GM21528 (cell line): ENCODE measurements around the gene NAV1.

Experiments used
- ATAC-seq: cut with Tn5 transposase; IDR thresholded peaks from one replicate; pipeline ENCODE4 v1.9.1; 2021; ENCODE audit warnings: mild to moderate bottlenecking, moderate library complexity; ENCODE audit not compliant: unreplicated experiment, low FRiP score

NAV1 gene

GRCh38 chr1:201582705-201583442 is 43.9 kb downstream of the NAV1 start:
- no peak for ATAC-seq

- no peak for ATAC-seq
These were observed 44.7 kb downstream of the NAV1 start for GRCh38 chr1:201583663-201584062.

- no peak for ATAC-seq
These were observed 45.7 kb downstream of the NAV1 start for GRCh38 chr1:201584471-201585092.

GRCh38 chr1:201585093-201585483 is 46.2 kb downstream of the NAV1 start:
- ATAC-seq, result no peak

- no peak for ATAC-seq
These were observed 47.0 kb downstream of the NAV1 start for GRCh38 chr1:201585901-201586300.

- no peak for ATAC-seq
These were observed 47.9 kb downstream of the NAV1 start for GRCh38 chr1:201586806-201587205.

- no peak for ATAC-seq
These were observed 48.8 kb downstream of the NAV1 start for GRCh38 chr1:201587729-201588128.
